Measurements from ENCODE around the gene TFB2M. TPM values are rescaled to one million over a fixed set of nuclear protein-coding genes. Genes with fewer than 3 reads are reported as not detected.
A peak's percentile ranks its signal among the peaks of the same experiment; 100 is the strongest.

TFB2M gene
- total RNA-seq, 1 donor from 2014 or later = 9.4 TPM

GRCh38 chr1:246554201-246554600, 11.9 kb downstream of the TFB2M start:
- no peak for DNase-seq
- Histone ChIP-seq H3K4me3 (no peak overlapping the region), H3K27ac (no peak overlapping the region), H3K36me3 (peaks cover 80% of the 10 kb centered on the region), H3K9me3 (no peaks in the 10 kb centered on the region), H3K4me1 (no peaks in the 10 kb centered on the region), H3K27me3 (no peaks in the 10 kb centered on the region)
- TF ChIP-seq CTCF (IDR thresholded peaks at IDR 0.05) = no peak
- intact Hi-C loops (cut with DNase I) = no loop called here
- no peak for ATAC-seq

- Histone ChIP-seq H3K36me3 (peaks cover 89% of the 10 kb centered on the region), H3K27ac (no peak overlapping the region), H3K4me1 (no peaks in the 10 kb centered on the region), H3K27me3 (no peaks in the 10 kb centered on the region), H3K4me3 (no peak overlapping the region), H3K9me3 (no peaks in the 10 kb centered on the region)
- DNase-seq (no peak), ATAC-seq (no peak)
- TF ChIP-seq CTCF (IDR thresholded peaks at IDR 0.05) = no peak
- intact Hi-C loops (cut with DNase I) = no loop called here
These were observed 14.0 kb downstream of the TFB2M start for GRCh38 chr1:246552110-246552509.

GRCh38 chr1:246550402-246550801, 15.7 kb downstream of the TFB2M start:
- no peak for TF ChIP-seq CTCF (IDR thresholded peaks at IDR 0.05)
- DNase-seq (no peak), ATAC-seq (no peak)
- no peaks in the 10 kb centered on the region for H3K9me3 ChIP-seq
- peaks cover 75% of the 10 kb centered on the region for H3K36me3 ChIP-seq
- H3K4me1 ChIP-seq = no peaks in the 10 kb centered on the region
- no peaks in the 10 kb centered on the region for H3K27me3 ChIP-seq
- H3K27ac ChIP-seq = no peak overlapping the region
- intact Hi-C loops (cut with DNase I) = no loop called here
- no peak overlapping the region for H3K4me3 ChIP-seq

- TF ChIP-seq CTCF (IDR thresholded peaks at IDR 0.05) = no peak
- no peaks in the 10 kb centered on the region for H3K27me3 ChIP-seq
- H3K27ac ChIP-seq = no peak overlapping the region
- intact Hi-C loops (cut with DNase I) = no loop called here
- DNase-seq (no peak), ATAC-seq (peak; percentile 25)
- no peaks in the 10 kb centered on the region for H3K9me3 ChIP-seq
- H3K36me3 ChIP-seq = peaks cover 73% of the 10 kb centered on the region
- H3K4me3 ChIP-seq = no peak overlapping the region
- H3K4me1 ChIP-seq = no peaks in the 10 kb centered on the region
These were observed 16.4 kb downstream of the TFB2M start for GRCh38 chr1:246549665-246550064.

- Histone ChIP-seq H3K36me3 (peaks cover 74% of the 10 kb centered on the region), H3K4me1 (no peaks in the 10 kb centered on the region), H3K9me3 (no peaks in the 10 kb centered on the region), H3K27me3 (no peaks in the 10 kb centered on the region), H3K27ac (no peak overlapping the region), H3K4me3 (no peak overlapping the region)
- no peak for TF ChIP-seq CTCF (IDR thresholded peaks at IDR 0.05)
- intact Hi-C loops (cut with DNase I) = no loop called here
- ATAC-seq (no peak), DNase-seq (no peak)
These were observed 22.1 kb downstream of the TFB2M start for GRCh38 chr1:246544001-246544400.
